ENCODE measurements around the gene CFAP99.

Gene CFAP99

GRCh38 chr4:2449511-2450392 is 31.0 kb downstream of the CFAP99 start:
- Histone ChIP-seq H3K27ac (no peak overlapping the region), H3K36me3 (no peaks in the 10 kb centered on the region), H3K4me1 (no peaks in the 10 kb centered on the region), H3K27me3 (peaks cover 0 to 3% of the 10 kb centered on the region in 2 donors), H3K9me3 (no peaks in the 10 kb centered on the region), H3K4me3 (no peak overlapping the region)
- intact Hi-C loops (cut with DNase I; ENCODE audit: low total_unique reads) = no loop called here
- DNase-seq = no peak
- TF ChIP-seq, protein P1, sequence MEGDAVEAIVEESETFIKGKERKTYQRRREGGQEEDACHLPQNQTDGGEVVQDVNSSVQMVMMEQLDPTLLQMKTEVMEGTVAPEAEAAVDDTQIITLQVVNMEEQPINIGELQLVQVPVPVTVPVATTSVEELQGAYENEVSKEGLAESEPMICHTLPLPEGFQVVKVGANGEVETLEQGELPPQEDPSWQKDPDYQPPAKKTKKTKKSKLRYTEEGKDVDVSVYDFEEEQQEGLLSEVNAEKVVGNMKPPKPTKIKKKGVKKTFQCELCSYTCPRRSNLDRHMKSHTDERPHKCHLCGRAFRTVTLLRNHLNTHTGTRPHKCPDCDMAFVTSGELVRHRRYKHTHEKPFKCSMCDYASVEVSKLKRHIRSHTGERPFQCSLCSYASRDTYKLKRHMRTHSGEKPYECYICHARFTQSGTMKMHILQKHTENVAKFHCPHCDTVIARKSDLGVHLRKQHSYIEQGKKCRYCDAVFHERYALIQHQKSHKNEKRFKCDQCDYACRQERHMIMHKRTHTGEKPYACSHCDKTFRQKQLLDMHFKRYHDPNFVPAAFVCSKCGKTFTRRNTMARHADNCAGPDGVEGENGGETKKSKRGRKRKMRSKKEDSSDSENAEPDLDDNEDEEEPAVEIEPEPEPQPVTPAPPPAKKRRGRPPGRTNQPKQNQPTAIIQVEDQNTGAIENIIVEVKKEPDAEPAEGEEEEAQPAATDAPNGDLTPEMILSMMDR (IDR thresholded peaks at IDR 0.05) = no peak

- Histone ChIP-seq H3K4me3 (no peak overlapping the region), H3K36me3 (no peaks in the 10 kb centered on the region), H3K27me3 (peaks cover 0 to 3% of the 10 kb centered on the region in 2 donors), H3K27ac (no peak overlapping the region), H3K4me1 (no peaks in the 10 kb centered on the region), H3K9me3 (no peaks in the 10 kb centered on the region)
- DNase-seq = no peak
- TF ChIP-seq, protein P1 (IDR thresholded peaks at IDR 0.05) = no peak
- intact Hi-C loops (cut with DNase I; ENCODE audit: low total_unique reads) = no loop called here
These were observed 31.8 kb downstream of the CFAP99 start for GRCh38 chr4:2450394-2451035.

DNA sequence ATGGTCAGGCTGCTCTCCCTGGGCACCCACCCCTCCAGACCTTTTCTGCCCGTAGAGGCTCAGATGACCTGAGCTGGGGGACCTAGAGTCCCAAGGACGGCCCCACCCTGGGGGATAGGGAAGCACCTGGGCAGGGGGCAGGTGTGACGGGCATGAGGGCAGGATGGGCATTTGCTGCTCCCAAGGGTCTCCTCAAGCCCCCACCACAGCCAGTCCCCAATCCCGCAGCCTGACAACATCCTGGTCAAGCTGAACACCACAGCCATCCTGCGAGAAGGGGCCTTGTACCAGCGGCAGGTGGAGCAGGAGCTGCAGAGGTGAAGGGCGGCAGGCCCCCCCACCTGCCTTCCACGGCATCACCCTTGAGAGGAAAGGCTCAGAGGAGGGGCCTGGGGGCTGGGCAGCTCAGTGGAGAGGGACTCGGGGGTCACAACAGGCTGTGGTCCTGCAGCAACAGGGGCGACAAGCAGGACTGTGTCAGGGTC is 32.3 kb downstream of the CFAP99 start:
- TF ChIP-seq, protein P1 (IDR thresholded peaks at IDR 0.05) = no peak
- H3K27me3 ChIP-seq = peaks cover 0 to 3% of the 10 kb centered on the region in 2 donors
- intact Hi-C loops (cut with DNase I; ENCODE audit: low total_unique reads) = no loop called here
- H3K27ac ChIP-seq = no peak overlapping the region
- H3K9me3 ChIP-seq = no peaks in the 10 kb centered on the region
- DNase-seq = no peak
- no peaks in the 10 kb centered on the region for H3K36me3 ChIP-seq
- no peaks in the 10 kb centered on the region for H3K4me1 ChIP-seq
- no peak overlapping the region for H3K4me3 ChIP-seq

GRCh38 chr4:2451821-2452785 is 33.3 kb downstream of the CFAP99 start:
- no peak for DNase-seq
- Histone ChIP-seq H3K36me3 (no peaks in the 10 kb centered on the region), H3K4me1 (no peaks in the 10 kb centered on the region), H3K4me3 (no peak overlapping the region), H3K27ac (no peak overlapping the region), H3K9me3 (no peaks in the 10 kb centered on the region), H3K27me3 (peaks cover 0 to 5% of the 10 kb centered on the region in 2 donors)
- intact Hi-C loops (cut with DNase I; ENCODE audit: low total_unique reads) = no loop called here
- TF ChIP-seq, protein P1 (IDR thresholded peaks at IDR 0.05) = no peak
